AG04450 (cell line): Measurements from ENCODE around the gene BCAR1. TPM values are rescaled to one million over a fixed set of nuclear protein-coding genes. Genes with fewer than 3 reads are reported as not detected.

Experiments
- CTCF ChIA-PET: fragments of 300-600, 350-600 bp; formaldehyde crosslinking; extraction: SDS; loops from one replicate; lab custom pipeline; 2022; ENCODE audit warnings: antibody characterized with exemption, inconsistent platforms; lab: Charles Lee
- POLR2A ChIA-PET: fragments of 350-600 bp; formaldehyde crosslinking; extraction: SDS; loops from one replicate; lab custom pipeline; 2021; ENCODE audit warnings: antibody characterized with exemption, inconsistent platforms; lab: Yijun Ruan, JAX
- DNase-seq: peaks from one replicate; pipeline ENCODE4 v3.0.0-alpha.2; 2011; ENCODE audit warnings: low read depth, low spot score
- H3K27ac ChIP-seq: one replicate; pipeline ENCODE4 v1.5.1; 2012; ENCODE audit warnings: low read depth, low read length, control low read depth
- H3K27me3 ChIP-seq: one replicate; pipeline ENCODE4 v1.6.0; 2012; ENCODE audit warnings: low read length; ENCODE audit not compliant: control insufficient read depth, insufficient read depth
- H3K4me3 ChIP-seq: 2 replicates; pipeline ENCODE4 v1.5.1; 2011; ENCODE audit warnings: mild to moderate bottlenecking, low read depth, low read length, control low read depth
- H3K9me3 ChIP-seq: 2 replicates; pipeline ENCODE4 v1.5.1; 2012; ENCODE audit warnings: low read length; ENCODE audit not compliant: control insufficient read depth, insufficient read depth
- polyA plus RNA-seq: library from polyadenylated mRNA; depleted of rRNA; stranded (reverse); fragments of >200 nt; gene quantifications from 2 replicates; pipeline ENCODE4 v1.2.3, GENCODE V29; 2011
- TF ChIP-seq, protein P1 (sequence below): IDR thresholded peaks from 2 replicates; pipeline ENCODE4 v1.5.1; 2011; ENCODE audit warnings: low read depth, low read length, control low read depth, inconsistent platforms

The BCAR1 gene
- polyA plus RNA-seq, 1 experiment, result 16.1 TPM

DNA sequence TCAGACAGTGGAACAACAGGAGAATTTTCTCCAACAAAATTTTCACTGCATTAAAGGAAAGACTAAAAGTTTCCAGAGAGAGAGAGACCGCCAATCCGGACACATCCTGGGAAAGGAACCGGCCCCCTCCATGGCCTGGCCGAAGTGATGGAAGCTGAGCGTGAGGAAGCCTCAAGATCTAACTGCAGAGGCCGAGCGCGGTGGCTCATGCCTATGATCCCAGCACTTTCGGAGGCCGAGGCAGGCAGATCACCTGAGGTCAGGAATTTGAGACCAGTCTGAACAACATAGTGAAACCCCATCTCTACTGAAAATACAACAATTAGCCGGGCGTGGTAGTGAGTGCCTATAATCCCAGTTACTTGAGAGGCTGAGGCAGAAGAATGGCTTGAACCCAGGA is 48.3 kb downstream of the BCAR1 start:
- ChIA-PET CTCF (interaction anchor here (2.3 kb wide), 1 partner anchor 262 kb away, joined by 15 read pairs; no protein-coding TSS in a partner anchor), POLR2A (interaction anchor here (0.6 kb wide), 1 partner anchor 187 kb away, joined by 3 read pairs; no protein-coding TSS in a partner anchor)
- no peak overlapping the region for H3K4me3 ChIP-seq
- H3K27me3 ChIP-seq, result no peaks in the 10 kb centered on the region
- H3K9me3 ChIP-seq, result no peaks in the 10 kb centered on the region
- DNase-seq, result no peak
- TF ChIP-seq, protein P1, sequence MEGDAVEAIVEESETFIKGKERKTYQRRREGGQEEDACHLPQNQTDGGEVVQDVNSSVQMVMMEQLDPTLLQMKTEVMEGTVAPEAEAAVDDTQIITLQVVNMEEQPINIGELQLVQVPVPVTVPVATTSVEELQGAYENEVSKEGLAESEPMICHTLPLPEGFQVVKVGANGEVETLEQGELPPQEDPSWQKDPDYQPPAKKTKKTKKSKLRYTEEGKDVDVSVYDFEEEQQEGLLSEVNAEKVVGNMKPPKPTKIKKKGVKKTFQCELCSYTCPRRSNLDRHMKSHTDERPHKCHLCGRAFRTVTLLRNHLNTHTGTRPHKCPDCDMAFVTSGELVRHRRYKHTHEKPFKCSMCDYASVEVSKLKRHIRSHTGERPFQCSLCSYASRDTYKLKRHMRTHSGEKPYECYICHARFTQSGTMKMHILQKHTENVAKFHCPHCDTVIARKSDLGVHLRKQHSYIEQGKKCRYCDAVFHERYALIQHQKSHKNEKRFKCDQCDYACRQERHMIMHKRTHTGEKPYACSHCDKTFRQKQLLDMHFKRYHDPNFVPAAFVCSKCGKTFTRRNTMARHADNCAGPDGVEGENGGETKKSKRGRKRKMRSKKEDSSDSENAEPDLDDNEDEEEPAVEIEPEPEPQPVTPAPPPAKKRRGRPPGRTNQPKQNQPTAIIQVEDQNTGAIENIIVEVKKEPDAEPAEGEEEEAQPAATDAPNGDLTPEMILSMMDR, result no peak
- no peak overlapping the region for H3K27ac ChIP-seq

DNA sequence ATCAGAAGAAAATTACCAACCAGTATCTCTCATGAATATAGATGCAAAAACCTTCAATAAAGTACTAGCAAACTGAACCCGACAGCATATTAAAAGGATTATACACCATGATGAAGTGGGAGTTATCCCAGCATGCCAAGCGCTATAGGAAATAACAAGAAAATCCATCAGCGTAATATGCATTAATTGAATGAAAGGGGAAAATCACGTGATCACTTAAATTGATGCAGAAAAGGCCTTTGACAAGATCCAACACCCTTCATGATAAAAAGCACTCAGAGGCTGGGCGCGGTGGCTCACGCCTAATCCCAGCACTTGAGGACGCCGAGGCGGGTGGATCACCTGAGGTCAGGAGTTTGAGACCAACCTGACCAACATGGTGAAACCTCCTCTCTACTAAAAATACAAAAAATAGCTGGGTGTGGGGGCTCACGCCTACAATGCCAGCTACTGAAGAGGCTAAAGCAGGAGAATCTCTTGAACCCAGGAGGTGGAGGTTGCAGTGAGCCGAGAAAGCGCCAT is 49.3 kb downstream of the BCAR1 start:
- H3K27me3 ChIP-seq, result no peaks in the 10 kb centered on the region
- CTCF ChIA-PET, result interaction anchor here (0.5 to 5.7 kb wide), 6 partner anchors 12 to 270 kb away, joined by 3 to 139 read pairs (median 4); no protein-coding TSS in a partner anchor
- no peak overlapping the region for H3K27ac ChIP-seq
- no peaks in the 10 kb centered on the region for H3K9me3 ChIP-seq
- DNase-seq, result no peak
- TF ChIP-seq, protein P1, result no peak
- POLR2A ChIA-PET, result interaction anchor here (0.7 kb wide), 1 partner anchor 263 kb away, joined by 8 read pairs; no protein-coding TSS in a partner anchor
- H3K4me3 ChIP-seq, result no peak overlapping the region

DNA sequence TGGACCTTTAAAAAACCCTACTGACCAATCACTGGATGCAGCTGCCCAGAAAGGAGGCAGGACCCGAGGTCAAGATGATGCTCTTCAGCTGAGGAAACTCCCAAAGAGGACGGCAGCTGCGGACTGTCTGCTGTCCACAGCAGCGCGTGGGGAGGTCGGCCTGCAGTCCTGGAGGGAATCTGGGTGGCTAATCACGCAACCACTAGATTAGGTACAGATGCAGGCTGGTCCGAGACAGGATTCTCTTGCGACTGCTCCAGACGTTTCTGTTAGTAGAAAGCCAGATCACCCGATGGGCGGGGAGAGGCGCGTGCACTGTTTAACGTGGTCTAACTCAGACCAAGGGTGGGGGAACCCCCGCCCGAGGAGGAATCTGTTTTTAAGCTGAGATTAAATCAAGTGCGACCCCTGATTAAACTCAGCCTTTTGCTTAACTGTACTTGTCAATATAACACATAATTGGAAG is 53.3 kb downstream of the BCAR1 start:
- Histone ChIP-seq H3K9me3 (peaks cover 7% of the 10 kb centered on the region), H3K27me3 (peaks cover 8% of the 10 kb centered on the region), H3K4me3 (peak overlapping the region; percentile 22), H3K27ac (peak overlapping the region; percentile 21)
- ChIA-PET CTCF (interaction anchor here (0.9 to 5.7 kb wide), 21 partner anchors 22 to 566 kb away, joined by 3 to 139 read pairs (median 6); partner anchors contain the start of genes TMEM170A and ZNRF1), POLR2A (interaction anchor here (0.6 to 0.8 kb wide), 2 partner anchors 210 to 393 kb away, joined by 3 read pairs; no protein-coding TSS in a partner anchor)
- TF ChIP-seq, protein P1, result no peak
- peak; percentile 61 for DNase-seq

DNA sequence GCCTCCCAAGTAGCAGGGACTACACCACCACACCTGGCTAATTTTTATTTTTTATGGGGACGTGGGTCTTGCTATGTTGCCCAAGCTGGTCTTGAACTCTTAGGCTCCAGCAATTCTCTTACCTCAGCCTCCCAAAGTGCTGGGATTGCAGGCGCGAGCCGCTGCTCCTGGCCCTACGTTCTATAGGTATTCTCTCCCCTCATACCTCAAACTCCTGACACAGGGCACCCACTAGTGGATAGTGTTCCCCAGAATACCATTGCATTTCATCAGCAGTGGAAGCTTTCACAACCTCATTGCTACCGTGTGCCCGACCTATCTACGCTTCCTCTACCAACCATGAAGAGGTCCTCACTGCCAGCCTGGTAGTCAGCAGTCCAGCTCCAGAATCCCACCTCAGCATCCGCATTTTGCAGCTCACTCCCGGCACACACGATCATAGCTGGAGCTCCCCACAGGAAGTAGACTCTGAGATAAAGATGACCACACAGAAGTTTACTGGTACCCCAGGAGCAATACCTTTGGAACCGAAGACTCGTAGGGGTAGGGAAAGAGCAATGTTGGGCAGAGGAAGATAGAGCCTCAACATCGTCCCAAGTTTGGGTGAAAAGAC is 53.8 kb downstream of the BCAR1 start:
- H3K4me3 ChIP-seq, result no peak overlapping the region
- ChIA-PET POLR2A (interaction anchor here (0.6 to 0.8 kb wide), 2 partner anchors 210 to 394 kb away, joined by 3 read pairs; no protein-coding TSS in a partner anchor), CTCF (interaction anchor here (1.4 to 5.7 kb wide), 10 partner anchors 23 to 566 kb away, joined by 4 to 139 read pairs (median 11); partner anchors contain the start of genes TMEM170A and ZNRF1)
- TF ChIP-seq, protein P1, result no peak
- no peak overlapping the region for H3K27ac ChIP-seq
- peaks cover 8% of the 10 kb centered on the region for H3K27me3 ChIP-seq
- H3K9me3 ChIP-seq, result peaks cover 7% of the 10 kb centered on the region
- no peak for DNase-seq
